NK-92 (cell line): ENCODE results near the gene GNAZ.

Experiments used
- DNase-seq: peaks from one replicate; lab custom pipeline; 2025; ENCODE audit not compliant: unreplicated experiment; lab: John Stamatoyannopoulos, UW

Gene GNAZ

DNA sequence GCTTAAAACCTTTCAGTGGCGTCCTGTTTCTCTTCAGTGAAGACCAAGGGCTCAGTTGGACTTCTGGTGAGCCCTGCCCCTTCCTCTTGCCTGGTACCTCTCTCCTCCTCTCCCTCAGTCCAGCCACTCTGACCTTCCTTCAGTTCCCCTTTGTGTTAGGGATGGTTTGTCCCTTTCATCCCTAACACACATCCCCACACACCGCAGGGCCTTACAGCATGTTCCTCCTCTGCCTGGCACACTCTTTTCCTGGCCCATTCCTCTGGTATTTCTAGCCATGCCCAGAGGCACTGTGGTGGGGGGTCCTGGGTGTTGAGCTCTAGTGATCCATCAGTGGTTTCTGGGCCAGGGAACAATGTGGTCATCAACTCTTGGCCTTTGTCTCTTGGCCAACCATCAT, 21.4 kb downstream of the GNAZ start:
- no peak for DNase-seq

DNA sequence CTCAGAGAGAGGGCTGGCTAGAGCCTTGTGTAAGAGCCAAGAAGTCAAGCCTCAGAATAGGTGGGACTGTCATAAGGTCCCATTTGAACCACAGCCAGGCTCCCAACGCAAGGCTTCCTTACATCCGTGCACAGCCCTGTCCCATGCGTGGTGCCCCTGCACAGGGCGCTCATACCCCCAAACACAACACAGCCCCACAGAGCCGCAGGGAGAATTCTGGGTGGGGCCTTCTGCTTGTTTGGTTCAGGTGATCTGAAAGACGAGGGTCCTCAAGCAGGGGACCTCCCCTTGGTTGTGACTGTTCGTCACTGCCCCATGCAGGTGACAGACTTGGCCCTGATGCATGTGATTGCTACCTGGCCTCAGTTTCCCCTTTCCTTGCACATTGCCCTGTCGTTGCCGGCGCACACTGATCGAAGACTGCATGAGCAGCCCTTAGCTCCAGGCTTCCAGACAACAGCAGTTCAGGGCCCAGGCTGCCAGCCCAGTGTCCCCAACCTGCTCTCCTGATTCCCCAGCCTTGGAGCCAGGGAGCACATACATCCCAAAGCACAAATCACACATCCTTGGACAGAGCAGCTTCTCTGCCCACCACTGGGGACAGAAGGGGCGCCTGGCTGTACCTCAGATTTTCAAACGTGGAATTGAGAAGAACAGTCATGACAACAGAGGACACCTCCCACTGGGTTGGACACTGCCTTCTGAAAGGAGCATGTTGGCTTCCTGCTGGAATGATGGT, 22.1 kb downstream of the GNAZ start:
- no peak for DNase-seq

DNA sequence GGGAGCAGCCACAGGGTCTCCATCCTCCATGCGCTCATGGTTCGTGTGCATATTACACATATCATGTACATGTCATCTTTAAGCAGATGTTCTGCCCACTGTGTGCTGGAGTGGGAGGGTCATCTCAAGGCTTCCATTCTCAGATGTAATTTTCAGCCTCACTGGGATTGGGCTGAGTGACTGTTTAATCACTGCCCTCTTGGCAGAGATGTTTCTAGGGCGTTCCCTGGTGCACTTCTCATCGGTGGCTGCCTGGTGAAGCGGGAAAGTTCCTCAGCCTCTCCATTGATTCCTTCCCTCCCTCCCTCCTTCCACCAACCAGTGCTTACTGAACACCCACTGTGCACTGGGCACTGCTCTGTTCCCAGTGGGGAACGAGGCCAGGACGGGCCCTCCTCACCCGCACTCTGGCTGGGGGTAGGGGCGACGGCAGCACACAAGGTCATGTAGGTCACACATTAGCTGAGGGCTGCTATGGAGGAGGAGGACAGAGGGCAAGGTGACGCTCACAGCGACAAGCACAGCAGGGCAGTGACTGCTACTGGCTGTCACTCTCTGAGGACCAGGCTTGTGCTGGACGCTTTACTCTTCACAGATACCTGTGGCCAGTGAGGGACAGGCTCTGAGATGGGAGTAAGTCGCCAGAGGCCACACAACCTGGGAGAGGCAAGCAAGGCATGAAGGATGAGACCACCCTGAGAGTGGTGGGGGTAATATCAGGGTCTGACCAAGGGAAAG, 22.9 kb downstream of the GNAZ start:
- no peak for DNase-seq

DNA sequence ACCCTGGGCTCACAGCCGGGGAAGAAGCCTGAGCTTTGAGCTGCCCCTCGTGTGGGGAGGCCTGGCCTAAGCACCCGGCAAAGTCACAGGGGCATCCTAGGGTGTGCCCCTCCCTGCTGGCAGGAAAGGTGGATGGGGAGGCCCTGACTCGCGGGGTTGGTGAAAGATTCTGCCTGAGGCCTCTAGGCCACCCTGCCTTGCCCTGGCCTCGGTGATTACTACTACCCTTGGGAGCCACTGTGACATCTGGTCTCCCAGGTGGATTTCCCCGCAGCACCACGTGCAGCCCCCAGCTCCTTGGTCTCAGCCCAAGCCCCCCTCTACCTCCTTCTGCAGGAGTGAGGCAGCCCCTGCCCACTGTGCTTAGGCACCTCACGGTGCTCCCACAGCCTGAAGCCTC, 23.9 kb downstream of the GNAZ start:
- no peak for DNase-seq

DNA sequence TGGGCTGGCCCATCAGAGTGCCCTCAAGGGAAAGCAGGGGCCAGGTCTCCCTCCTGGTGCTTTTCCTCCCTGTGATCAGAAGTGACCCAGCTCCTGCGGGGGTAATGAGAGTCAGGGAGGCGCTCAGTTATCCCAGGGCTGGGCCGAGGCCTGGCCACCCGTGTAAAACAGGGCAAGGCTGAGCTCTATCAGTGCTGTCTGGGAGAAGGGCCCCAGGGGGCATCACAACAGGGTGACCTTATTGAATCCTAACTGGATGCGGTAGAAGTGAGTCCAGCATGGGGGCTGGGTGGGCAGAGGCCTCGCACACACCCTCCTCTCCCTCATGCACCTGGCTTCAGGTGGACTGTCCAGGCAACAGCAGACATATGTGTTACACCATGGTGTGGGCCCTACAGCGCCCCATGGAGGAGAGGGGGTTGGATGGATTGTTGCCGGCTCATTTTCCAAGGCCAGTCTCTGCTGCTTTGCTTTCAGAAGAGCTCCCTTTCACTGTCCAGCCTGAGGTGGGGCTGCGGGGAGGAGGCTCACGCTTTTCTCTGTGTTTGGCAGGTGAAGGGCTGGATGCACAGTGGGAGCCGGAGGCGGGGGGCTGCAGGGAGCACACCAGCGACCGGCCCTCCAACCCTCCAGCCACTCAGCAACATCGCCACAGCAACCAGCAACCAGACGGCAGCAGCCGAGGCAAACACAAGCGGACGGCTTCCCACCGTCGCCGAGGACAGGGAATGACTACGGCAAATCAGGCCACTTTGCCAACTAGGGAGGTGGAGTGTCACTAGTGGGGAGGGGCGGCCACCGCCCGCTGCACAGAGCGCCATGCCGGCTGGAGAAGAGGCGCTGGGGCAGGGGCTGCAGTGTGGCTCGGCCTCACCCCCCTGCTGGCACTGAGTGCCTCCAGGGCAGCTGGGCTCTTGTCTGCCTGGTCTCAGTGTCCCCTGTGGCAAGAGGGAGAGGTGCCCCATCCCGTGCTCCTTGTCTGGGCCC, 24.7 kb downstream of the GNAZ start:
- no peak for DNase-seq

DNA sequence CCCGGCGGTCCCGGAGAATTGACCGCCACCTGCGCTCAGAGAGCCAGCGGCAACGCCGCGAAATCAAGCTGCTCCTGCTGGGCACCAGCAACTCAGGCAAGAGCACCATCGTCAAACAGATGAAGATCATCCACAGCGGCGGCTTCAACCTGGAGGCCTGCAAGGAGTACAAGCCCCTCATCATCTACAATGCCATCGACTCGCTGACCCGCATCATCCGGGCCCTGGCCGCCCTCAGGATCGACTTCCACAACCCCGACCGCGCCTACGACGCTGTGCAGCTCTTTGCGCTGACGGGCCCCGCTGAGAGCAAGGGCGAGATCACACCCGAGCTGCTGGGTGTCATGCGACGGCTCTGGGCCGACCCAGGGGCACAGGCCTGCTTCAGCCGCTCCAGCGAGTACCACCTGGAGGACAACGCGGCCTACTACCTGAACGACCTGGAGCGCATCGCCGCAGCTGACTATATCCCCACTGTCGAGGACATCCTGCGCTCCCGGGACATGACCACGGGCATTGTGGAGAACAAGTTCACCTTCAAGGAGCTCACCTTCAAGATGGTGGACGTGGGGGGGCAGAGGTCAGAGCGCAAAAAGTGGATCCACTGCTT, 25.5 kb downstream of the GNAZ start:
- DNase-seq: no peak

DNA sequence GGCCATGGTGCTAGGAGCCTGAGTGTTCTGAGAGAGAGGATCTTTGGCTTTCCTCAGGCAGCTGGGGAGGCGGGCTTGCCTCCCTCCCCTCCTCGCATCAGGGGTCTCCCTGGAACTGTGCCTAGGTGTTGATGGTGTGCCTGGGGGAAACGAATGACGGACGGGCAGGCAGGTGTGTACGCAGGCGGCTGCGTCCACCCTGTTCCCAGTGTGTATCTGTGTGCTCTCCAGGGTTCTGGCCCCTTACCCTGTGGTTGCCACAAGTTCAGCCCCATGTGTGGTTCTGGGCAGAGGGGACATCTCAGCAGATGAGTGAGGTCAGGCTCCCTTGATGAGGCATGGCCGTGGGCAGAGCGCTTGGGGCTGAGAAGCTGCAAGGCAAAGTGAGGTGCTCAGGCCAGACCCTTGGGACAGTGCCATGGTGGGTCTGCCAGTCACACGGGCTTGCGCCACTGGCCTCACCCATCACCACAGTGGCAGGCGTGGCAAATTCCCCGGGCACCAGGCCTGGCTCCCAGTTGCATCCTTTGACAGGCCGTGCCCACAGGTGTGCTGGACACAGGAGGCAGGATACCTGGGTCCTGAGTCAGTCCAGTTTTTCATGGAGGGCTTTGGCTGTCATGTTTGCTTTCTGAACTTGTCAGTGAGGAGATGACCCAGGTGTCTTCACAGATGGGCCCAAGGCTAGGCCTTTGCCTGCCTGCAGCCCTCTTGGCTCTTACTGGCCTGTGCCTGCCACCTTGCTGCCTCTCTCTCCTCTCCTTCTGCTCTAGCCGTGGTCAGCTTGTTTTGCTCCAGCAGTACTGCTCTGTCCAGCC, 27.3 kb downstream of the GNAZ start:
- no peak for DNase-seq

DNA sequence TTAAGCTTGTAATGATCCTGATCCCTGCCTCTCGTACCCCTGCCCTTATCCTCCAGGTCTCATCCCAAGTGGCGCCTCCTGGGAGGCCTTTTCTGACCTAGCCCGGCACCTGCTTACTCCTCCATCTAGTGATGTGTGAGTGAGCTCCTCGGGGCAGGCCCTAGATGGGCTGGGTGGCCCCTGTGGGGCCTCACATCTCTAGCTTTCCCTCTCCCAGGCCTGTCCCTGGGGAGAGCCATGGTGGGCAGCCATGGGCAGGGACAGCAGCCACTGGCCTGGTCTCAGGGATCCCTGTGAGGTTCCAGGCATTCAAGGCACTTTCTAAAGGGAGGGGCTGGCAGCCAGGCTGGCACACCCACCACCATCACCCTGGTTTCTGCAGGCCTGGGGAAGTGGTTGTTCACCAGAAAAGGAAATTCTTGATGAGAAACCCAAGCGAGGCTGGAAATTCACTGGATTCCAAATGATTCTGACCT, 27.9 kb downstream of the GNAZ start:
- DNase-seq: no peak

DNA sequence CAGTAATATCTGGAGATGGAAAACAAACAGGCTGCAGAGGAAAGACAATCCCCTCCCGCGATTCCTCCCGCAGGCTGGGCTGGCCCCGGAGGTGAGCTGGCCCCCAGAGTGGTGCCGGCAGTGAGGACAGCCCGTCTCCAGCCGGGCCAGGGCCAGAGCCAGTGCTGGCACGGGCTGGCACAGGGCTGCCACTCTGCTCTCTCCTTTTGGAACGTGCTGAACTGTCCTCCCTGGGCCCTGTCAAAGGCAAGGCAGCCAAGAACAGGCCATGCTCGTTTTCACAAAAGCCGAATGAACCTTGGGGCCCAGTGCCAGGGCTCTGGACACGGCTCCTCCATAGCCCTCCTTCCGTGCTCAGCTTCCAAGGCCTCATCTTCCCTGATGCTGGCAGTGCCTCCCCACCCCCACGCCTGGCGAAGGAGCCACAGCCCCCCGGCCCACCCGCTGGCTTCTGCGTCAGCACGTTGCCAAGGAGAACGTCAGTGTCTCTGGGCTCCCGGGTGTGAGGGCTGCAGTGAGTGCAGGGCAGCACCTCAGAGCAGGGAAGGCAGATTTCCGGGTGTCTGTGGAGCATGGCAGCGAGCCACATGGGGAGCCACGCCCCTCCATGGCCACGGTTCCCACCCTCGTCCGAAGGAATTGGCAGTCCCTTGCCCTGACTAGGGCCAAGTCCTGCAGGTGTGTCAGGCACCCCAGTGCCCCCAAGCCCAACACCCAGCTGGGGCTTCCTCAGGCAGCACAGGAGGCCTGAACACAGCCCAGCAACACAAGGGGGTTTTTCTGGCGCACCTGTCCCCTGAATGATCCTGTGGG, 28.6 kb downstream of the GNAZ start:
- no peak for DNase-seq

DNA sequence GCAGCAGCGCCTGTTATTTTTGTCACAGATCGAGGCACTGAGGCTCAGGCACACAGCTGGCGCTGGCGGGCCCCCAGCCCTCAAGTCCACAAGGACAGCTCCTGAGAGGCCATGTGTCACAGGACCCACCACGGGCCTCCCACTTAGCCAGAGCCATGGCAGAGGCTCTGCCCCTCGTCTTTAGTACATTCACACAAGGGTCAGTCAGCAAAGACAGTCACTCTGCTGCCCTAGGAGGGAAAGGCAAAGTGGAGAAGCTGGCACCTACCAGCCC, 29.1 kb downstream of the GNAZ start:
- DNase-seq: no peak

DNA sequence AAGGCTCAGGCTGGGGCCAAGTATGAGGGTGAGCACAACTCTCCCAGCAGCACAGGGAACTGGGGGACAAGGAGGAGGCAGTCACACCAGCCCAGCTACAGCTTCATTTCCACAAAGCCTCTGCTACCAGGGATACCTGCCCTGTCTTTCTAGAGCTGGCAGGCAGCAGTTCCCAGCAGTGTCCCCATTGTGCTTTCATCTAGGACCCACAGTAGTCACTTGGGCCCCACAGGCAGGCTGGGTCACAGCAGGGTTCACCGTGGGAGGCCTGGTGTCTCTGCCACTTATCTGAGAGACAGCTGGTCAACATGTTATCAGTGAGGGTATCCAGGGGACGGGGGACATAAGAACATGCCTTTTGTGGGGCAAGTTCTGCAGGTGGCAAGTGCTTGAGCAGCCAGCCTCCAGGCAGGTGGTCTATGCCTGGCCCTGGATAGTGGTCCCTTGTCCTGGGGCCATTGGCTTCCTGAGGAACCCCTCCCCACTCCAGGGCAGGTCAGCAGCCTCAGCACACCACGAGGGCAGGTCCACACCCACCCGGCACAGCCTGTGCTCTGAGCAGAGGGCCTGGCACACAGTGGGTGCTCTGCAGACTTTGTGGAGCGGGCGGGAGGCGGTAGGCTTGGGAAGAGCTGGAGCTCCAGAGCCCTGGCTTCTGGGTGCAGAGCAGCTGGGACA, 29.9 kb downstream of the GNAZ start:
- DNase-seq: no peak

DNA sequence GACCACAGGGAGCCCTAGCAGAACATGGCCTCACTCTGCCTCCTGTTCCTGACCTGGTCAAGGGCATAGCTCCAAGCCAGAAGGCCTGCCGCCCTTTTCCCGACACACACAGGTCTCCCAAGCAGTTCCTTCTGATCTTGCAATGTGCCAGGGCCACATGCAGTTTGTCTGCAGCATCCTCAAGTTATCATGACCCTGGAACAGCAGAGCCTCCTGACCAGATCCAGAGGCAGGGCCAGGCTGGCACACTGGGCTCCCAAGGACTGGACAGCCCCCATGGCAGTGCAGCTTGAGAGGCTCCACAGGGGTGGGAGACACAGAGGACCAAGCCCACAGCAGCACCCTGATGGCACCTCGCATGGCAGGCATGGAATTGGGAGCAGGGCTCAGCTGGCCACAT, 31.2 kb downstream of the GNAZ start:
- DNase-seq: no peak

DNA sequence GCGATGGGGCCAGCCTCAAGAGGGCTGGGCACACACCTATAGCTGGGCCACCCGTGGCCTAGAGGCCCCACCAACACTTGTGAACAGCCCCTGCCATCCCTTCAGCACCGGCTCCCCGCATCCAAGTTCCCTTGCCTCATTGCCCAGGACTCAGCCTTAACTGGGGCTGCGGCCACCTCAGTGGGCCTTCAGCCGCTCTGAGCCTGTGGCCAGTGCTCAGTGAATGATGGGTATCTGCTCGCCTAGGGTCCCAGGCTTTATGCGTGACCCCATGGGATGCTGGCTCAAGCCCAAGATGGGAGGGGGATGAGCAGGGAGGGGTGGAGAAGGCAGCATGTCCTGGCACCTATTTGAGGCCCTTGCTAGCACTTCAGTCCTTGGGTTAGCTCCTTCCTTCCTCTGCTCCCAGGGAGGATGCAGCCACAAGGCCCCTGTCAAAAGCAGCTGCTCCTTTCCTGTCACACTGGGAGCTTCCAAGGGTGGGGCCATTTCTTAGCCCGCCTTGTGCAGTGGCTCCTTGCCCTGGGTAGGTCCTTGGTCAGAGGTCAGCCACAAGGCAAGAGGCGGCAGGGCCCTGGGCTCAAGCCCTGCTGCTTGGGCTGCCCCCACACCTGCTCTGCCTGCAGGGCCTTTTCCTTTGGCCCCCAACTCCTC, 31.8 kb downstream of the GNAZ start:
- DNase-seq: no peak

DNA sequence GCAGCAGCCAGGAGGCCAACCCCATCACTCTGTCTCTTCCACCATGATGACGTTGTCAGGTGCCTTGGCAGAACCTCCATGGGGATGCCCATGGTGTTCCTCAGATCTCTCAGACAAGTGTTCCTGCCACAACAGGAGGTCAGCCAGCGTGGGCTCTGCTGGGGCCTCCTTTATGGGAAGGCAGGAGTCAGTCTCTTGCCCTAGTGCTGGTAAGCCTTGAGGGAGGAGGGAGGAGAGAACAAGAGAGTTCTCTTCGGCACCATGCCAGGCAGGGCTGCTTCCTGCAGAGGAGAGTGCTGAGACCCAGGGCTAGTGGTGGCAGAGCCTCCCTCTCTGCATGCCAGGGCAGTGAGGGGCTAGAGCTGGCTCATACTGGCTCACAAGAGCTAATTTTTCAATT, 32.5 kb downstream of the GNAZ start:
- DNase-seq: no peak

DNA sequence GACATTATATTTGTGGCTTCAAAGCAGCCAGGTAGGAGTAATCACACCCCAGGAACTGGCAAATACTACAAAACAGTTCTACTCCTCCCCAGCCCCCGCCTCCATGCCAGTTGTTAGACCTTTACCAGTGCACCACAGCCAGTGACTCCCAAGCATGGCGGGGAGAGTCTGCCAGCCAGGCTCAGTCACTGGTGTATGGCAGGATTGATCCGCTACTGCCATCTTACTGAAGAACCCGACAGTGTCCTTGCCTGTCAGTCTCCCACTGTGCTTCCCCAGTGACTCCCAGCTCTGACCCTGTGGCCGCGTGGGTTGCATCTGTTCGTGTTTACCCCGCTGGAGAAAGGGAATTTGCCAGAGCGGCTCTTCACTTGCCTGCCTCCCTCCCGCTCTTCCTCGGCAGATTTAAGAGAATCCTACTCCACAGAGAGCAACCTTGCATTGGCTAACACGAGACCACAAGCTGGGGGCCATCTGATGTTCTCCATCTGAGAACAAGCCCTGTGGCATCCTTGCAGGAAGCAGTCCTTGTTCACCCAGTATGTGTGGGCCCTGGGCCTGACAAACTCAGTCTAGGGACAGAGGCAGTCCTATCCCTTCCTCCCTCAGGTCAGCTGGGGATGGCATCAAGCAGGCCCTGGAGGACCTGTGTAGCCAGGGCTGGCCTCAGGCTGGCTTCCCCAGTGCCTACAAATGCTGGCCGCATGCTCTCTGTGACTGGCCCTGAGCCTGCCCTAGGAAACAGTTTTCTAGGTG, 33.1 kb downstream of the GNAZ start:
- no peak for DNase-seq

DNA sequence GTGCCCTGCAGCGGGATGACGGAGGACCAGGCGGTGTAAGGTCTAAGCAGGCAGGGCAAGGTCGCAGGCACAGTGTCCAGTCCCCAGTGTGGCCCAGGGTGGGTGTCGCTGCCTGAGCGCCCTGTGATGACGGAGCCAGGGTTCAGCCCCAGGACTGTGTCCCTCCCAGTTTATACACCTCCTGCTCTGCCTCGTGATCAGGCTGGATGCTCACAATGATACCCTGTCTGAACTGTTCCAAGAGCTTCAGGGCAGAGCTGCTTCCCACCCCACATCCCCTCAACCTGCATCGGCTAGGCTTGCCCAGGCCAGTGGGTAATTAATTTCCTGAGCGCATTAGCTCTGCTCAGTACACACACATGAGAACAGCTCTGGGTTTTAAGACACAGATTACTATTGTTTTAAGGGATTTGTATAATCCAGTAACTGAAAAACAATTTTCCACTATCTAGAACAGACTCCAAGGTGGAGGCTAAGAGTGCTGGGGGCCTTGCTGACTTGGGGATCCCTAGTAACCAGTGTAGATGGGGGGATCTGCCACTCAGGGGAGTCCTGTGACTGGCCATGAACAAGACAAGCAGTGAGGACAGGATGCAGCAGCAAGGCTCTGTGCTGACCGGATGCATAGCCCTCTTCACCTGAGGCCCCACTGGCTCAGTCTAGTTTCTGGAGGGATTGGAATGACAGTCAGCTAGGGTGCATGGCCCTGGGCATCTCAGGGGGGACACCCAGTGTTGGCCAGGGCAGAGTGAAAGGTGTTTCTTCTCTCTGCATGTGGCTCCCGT, 34.1 kb downstream of the GNAZ start:
- DNase-seq: no peak

DNA sequence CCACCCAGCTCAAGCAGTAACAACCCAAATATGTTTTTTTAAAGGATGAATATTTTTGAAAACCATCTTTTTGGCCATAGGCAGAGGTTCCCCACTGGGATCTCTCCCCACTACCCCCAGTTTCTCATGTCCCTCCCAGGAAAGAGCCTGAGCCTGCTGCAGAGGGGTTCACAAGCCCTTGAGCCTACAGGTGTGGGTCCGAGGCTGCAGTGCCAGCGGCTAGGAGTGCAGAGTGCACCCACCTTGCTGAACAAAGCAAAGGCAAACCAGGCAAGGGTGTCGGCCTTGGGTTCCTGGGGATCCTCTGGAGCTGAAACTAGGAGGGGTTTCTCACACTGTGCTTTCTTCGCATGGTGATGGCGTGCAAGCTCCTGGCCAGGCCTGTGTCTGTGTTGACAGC, 35.0 kb downstream of the GNAZ start:
- DNase-seq: no peak
